ENCODE results near the gene GTF2I.
"Not testable (repeated sequence)": the region's sequence is repeated elsewhere in the genome, so short reads cannot be mapped to it uniquely, and the experiment has no call there.

GRCh38 chr7:74660202-74660601, 2.7 kb downstream of the GTF2I start:
- TF ChIP-seq EZH2 (IDR thresholded peaks at IDR 0.05; ENCODE audit: borderline replicate concordance, control insufficient read depth, low read depth, low read length); POLR2A (IDR thresholded peaks at IDR 0.05; ENCODE audit: low read depth, low read length); HDGF (IDR thresholded peaks at IDR 0.05); PBX3 (IDR thresholded peaks at IDR 0.05; ENCODE audit: insufficient replicate concordance, low read depth, low read length); SREBF2 (IDR thresholded peaks at IDR 0.05; ENCODE audit: low read length); CTCF (IDR thresholded peaks at IDR 0.05 in 2 of 3, conservative IDR thresholded peaks at IDR 0.05 in 1 of 3; ENCODE audit: control insufficient read depth in 2 of 3, extremely low read depth in 1 of 3, insufficient read depth in 1 of 3, low read depth in 3 of 3, low read length in 3 of 3); ATF2 (IDR thresholded peaks at IDR 0.05; ENCODE audit: low read length); MYC (IDR thresholded peaks at IDR 0.05; ENCODE audit: insufficient read depth, insufficient read length, insufficient replicate concordance, low read length, severe bottlenecking); USF2 (IDR thresholded peaks at IDR 0.05; ENCODE audit: borderline replicate concordance, low read depth, low read length); REST (IDR thresholded peaks at IDR 0.05; ENCODE audit: low read depth, low read length); CREM (IDR thresholded peaks at IDR 0.05; ENCODE audit: low read depth); TAF1 (IDR thresholded peaks at IDR 0.05; ENCODE audit: borderline replicate concordance, low read depth, low read length); HDAC6 (IDR thresholded peaks at IDR 0.05; ENCODE audit: unreplicated experiment): not testable (repeated sequence)
